ENCODE measurements around the gene AIF1.
"Not testable (repeated sequence)": the region's sequence is repeated elsewhere in the genome, so short reads cannot be mapped to it uniquely, and the experiment has no call there.

The AIF1 gene

DNA sequence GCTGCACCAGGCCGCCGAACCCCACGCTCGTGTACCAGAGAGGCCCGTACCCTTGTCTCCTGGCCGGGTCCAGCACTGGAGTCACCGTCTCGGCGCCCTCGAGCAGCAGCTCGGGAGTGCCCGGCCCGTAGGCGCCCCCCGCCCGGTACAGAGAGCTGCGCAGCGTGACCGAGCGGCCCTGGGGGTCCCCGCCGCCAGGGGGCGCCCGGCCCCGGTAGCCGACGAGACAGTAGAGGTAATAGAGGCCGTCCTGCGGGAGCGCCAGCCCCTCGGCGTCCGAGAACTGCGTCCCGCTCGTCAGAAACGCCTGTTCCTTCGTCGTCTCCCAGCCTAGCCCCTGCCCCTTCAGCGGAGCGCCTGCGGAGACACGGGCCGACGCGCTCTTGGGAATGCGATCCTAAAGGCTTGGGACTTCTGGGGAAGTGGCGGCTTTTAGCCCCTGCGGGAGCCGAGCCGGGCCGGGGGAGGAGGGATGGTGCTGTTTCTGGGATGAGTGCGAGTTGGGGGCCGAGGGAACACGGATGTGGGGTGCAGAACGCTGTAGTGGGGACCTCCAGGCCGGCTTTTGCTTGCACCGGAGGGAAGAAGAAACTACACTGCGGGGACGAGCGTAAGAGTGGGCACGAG is 34.1 kb upstream of the AIF1 start:
- peak; percentile 30 to 72 for DNase-seq

DNA sequence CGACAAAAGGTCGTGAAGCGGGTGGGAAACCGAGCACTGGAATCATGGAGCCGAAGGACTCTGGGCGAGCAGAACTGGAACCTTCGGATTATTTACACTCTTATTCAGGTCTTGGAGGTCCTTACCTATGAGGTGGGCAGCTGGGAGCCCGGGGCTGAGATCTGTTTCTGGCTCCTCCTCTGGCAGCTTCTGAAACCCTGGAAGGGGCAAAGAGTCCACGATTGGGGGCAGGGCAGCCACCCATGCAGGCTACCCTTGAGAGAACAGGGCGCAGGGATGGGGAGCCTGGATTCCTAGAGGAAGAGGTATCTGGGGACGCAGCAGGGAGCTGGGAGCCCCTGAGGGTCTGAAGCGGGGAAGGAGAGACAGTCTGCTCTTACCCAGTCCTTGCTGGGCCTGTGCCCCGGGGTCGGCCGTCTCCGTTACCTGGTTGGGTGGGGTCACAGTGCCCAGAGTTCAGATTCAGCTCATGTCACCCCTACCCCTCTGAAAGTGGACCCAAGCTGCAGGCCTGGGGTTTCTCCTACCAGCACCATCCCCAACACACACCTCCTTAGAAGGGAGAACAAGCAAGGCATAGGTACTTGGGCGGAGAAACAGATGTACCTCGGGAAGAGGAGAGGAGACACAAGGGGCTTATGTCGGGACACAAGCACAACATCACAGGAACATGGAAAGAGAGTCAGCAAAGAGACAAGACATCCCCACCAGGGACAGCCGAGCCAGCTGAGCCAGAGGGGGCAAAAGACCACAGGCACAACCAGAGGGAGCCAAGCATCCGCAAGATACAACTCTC is 33.4 kb upstream of the AIF1 start:
- DNase-seq = no peak

DNA sequence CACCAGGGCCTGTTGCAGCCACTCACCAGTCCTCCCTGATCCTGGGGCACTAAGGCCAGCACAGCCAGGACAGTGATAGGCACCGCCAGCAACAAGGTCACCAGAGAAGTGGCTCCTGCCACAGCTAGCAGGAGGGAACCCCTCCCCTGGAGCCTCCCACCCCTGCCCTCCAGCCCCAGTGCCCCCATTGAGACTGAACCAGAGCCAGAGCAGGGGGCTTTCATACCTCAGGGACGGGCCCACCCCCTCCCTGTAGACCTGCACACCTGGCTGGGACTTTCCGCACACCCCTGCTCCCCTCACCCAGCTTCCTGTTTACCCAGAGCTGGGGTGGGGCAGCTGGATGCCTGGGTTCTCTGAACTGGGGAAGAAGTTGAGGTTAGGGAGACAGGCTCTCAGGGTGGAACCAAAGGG is 32.8 kb upstream of the AIF1 start, which contains the start of gene LTB:
LTB (minus strand) TSS at position 195 of the 414 bp plus-strand sequence; CDS start at position 188, 7 bp downstream.
- DNase-seq = no peak

- no peak for DNase-seq
Measured at GRCh38 chr6:31585491-31585890, 29.5 kb upstream of the AIF1 start.

GRCh38 chr6:31586008-31586407 is 29.0 kb upstream of the AIF1 start, which contains the start of gene LST1:
Gene LST1 (plus strand): TSS chr6:31586277. CDS start chr6:31587300, 1,023 bp downstream.
- no peak for DNase-seq

DNA sequence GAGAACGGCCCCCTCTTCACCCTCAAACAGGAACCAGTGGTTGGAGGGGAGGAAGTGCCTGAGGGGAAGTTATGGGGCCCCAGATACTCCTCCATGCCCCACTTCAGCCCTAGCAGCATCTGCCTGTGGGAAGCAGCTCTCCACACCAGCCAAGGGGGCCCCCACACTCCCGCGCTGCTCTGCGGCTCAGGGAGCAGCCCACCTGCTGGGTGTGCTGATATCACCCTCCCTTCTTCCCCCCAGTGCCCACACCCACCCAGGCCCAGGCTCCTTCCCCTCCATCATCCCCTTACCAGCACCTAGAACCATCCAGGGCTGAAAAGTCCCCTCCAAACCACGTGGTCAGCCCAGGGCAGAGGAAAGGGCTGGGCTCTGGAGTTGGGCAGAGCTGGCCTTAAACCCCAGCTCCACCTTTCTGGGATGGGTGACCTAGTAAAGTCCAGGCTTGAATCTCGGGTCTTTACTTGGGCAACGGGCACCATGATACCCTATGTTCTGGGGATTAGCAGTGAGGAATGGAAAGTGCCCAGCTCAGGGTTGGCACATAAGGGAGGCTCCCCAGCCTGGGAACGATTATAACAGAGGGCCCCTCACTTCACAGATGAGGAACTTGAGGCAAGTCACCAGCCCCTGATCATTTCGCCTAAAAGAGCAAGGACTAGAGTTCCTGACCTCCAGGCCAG is 28.3 kb upstream of the AIF1 start:
- no peak for DNase-seq

DNA sequence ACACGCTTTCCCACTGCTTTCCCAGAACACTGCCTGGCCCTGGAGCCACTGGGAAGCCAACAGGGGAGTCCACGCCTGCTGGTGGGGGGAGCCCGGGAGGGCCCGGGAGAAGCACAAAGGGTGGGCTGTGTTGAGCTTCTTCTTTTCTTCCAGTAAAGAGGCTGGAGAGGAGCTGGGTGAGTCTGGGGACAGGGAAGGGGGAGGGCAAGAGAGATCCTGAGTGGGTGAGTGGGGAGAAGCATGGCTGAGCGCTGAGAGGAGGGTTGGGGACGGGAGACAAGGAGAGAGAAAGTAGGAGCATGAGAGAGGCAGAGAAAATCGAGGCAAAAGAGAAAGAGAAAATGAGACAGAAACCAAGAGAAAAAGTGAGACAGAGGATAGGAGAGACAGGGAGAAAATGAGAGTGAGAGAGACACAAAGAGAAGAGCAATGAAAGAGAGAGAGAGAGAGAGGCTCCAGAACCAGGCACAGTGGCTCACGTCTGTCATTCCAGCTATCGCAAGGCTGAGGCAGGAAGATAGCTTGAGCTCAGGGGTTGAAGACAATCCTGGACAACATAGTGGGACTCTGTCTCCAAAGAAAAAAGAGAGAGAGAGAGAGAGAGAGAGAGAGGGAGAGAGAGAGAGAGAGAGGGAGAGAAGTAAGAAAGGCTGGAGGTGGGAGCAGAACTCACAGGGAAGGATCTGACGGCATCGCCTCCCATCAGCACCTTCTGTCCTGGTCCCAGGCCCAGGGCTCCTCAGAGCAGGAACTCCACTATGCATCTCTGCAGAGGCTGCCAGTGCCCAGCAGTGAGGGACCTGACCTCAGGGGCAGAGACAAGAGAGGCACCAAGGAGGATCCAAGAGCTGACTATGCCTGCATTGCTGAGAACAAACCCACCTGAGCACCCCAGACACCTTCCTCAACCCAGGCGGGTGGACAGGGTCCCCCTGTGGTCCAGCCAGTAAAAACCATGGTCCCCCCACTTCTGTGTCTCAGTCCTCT is 26.9 kb upstream of the AIF1 start:
- no peak for DNase-seq

DNA sequence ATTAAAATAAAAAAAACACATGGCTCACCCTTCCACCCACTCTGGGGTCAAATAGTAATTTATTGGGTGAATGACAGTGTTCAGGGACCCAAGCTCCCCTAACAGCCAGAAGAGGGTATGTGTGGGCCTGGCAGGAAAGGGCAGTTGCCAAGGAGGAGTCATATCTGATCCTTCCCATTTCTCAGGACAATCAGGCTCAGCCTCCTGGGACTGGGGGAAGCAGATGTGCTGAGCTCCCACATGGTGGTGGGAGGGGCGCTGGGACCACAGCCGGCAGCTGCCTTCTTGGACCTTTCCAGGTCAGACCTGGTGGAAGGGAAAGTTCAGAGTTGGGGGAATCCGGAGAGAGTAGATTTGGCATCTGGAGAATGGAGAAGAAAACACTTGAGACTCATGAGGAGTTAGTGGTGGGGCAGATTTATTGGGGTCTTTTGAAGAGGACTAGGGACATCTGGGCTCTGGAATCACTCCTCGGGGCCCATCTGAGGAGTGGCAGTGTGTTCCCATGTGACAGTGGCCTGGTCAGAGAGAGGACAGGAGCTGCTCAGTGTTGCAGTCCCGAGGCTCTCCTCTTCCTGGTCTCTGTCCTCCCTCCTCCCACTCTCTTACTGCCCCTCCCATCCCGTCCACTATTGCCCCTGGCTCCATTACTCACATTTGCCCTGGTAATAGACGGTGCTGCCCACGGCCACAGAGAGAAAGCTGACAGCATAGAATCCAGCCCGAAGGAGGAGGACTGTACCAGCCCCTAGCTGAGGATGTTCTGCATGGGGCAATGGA is 26.0 kb upstream of the AIF1 start:
- DNase-seq = no peak

GRCh38 chr6:31590691-31591090 is 24.3 kb upstream of the AIF1 start:
- DNase-seq = not testable (repeated sequence)

DNA sequence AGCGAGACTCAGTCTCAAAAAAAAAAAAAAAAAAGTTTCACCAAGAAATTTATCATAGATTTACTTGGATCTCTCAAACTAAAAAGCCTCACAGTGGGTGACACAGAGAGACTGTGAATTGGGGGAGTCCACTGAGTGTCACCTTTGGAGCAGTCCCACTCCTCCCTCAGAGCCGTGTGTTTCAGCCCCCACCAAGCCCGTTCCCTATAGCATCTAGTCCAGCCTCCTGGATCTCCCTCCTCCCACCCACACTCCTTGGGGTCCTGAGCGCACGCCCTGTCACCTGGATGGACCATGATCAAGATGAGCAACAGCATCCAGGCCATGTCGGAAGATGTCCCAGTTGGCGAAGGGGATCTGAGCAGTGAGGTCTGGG is 22.6 kb upstream of the AIF1 start:
- DNase-seq = no peak

- DNase-seq = peak; percentile 36
Measured at GRCh38 chr6:31597006-31597405, 18.0 kb upstream of the AIF1 start.

- no peak for DNase-seq
Measured at GRCh38 chr6:31607317-31607716, 7.7 kb upstream of the AIF1 start.

DNA sequence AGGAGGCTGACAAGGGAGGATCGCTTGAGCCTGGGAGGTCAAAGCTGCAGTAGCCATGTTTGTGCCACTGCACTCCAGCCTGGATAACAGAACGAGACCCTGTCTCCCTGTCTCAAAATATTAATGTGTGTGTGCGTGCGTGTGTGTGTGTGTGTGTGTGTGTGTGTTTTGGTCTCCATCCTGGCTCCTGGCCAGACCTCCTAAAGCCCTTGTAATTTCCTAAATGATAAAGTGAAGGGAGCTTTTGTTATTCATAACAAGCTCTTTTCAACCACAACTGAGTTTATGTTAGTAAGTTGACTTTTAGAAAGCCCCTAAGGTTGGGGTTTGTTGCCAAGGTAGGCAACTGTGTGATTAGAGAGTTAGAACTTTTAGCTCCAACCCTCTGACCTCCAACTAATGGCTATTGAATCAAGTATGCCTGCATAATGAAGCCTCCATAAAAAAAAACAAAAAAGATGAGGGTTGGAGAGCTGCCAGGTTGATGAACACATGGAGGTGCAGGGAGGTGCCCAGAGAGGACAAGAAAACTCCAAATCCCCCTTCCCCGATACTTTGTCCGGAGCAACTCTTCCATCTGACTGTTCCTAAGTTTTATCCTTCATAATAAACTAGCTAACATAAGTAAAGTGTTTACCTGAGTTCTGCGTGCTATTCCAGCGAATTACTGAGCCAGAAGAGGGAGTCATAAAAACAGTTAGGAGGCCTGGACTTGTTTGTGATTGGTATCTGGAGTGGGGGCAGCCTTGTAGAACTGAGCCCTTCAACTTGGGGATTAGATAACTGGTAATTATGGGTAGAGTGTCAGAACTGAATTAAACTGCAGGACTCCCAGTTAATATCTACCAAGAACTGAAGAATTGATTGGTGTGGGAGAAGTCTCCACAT is 5.3 kb upstream of the AIF1 start:
- DNase-seq = no peak

DNA sequence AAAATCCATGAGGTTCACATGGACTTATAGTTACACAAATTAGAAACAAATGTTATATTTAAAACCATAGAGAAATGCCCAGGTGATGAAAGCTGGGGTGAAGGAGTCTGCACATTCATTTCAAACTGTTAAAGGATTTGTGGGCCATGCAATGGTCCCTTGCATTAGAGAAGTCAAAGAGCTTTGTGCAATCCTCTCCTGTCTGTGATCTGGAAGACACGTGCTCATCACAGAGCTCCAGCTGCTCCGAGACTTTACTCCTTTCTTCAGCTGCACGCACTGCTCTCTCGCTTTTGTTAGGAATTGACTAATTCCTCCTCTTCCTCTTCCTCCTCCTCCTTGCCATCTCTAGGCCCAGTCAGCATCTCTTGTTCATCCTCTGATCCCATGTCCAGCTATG is 4.1 kb upstream of the AIF1 start:
- no peak for DNase-seq

DNA sequence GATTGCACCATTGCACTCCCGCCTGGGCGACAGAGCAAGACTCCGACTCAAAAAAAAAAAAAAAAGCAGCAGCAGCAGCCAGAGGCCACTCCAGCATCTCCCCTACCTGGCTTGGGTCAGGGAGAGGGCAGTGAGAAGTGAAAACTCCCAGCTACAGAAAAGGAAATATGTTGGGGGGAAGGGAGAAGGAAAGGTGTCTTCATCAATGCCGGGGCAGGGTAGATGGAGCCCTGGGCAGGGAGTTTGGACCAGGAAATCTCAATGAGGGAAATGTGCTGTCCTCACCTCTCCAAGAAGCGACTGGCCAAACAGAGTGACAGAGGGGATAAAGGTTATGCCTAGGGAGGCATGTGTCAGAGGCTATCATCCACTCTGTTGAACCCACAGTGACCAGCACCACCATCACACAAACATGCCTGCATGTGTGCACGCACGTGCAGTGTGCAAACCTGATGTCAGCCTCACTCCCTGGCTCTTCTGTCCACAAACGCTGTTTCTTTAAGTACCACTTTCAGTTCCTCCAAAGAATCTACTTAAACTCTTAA is 887 bp upstream of the AIF1 start:
- no peak for DNase-seq

- DNase-seq = no peak
Measured at GRCh38 chr6:31615748-31616147, 714 bp downstream of the AIF1 start.

DNA sequence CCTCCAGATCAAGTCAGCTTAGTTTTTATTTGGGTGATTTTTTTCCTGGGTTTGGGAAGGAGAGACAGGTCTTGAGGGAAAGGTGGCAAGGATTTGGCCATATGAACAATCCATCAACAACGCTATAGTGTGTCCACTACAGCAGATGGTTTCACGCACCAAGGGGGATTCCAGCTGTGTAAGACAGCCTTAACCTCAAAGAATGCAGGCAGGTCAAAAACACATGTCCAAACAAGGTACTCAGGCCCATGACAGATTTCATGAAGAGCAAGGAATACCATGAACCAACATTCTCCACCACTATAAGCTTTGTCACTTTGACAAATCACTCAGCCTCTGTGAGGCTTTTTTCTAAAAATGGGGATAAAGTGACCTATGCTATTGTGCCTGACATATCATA is 2.0 kb downstream of the AIF1 start:
- no peak for DNase-seq

DNA sequence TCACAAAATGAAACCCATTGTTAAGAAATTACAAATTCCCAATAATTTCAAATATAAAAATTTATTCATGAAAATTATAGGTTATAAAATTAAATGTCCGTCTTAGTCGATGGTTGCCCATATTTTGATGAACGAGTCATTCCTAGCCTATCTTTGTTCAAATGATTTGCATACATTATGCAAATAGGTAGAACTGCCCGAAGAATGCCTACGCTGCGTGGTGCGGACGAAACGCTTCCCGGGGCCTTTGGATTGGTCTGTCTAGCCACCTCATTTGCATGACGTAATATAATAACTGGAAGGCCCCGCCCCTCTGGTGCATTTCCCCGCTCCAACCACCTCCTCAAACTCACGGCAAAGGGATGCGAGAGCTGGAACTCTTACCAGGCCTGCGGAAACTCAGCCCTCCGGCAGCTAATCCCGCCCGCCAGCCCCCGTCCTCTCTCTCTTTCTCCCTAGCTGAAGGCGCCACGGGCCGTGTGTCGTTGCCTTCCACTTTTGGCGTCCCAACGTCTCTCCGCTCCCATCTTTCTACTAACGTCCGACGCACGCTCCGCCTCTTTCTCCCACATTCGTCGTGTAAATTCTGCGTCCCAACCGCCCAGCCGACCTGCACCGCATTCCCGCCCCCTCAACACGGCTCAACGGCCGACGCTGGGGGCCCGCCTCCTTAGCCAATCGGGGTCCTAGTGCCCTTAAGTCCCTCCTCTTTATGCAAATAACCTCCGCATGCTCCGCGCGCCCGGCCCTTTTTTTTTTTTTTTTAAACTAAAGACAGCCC is 5.0 kb downstream of the AIF1 start:
- peak; percentile 97 to 98 for DNase-seq

DNA sequence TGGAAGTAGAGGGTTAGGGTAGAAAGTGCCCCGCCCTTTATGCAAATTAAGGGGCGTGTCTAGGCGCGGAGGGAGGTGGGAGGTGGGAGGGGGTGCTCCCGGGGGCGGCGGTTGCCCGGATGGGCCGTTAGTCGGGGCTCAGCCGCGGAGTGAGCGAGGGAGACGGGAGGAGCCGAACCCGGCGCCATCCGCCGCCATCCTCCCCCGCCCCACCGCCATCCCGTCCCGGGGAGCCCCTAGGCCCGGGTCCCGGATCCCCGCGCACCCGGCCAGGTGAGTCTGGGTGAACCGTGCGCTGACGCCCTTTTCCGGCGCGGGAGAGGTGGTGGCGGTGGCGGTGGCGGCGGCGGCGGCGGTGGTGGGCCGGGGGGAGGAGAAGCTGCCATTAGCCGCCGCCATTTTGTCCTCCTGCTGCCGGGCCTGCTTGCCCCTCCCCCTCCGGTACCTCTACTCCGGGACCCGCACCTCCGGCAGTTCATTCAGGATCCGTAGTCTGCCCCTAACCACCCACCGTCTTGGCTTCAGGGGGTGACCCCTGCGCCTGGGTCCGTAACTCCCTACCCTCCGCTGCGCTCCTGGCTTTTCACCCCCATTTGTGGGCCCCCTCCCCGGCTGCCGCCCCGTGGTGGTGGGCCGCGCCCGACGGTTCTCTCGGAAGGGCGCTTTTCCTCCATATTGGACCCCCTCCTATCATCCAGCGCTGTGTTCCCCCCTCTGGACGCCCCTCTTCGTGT is 5.7 kb downstream of the AIF1 start, which contains the start of gene PRRC2A:
PRRC2A (plus strand) TSS at position 130 of the 734 bp plus-strand sequence. CDS start 2,075 bp downstream, outside the sequence.
- DNase-seq = peak; percentile 40 to 79
